Measurements from ENCODE around the gene TRIM14. TPM values are rescaled to one million over a fixed set of nuclear protein-coding genes. Genes with fewer than 3 reads are reported as not detected.
"Not testable (repeated sequence)": the region's sequence is repeated elsewhere in the genome, so short reads cannot be mapped to it uniquely, and the experiment has no call there.

The TRIM14 gene
- total and polyA plus RNA-seq, 4 donors, result 2.5 to 8.1 (median 4.9) TPM

DNA sequence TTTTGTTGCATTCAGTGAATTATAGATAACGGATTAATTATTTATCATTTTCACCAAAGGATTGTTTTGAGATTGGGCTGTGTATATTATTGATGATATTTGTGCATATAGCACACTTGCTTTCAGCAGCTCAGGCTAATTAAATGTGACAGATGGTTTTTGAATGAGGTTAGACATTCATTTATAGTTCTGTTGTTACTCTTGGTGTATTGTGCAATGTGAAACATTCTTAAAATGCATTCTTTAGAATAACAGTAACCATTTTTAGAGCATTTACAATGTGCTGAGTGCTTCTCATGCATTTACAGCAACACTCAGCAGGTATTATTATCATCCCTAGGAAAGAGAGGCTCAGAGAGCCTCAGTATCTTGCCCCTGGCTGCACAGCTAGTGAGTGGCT lies 38.7 kb downstream of the TRIM14 start:
- H3K36me3 ChIP-seq (ENCODE audit: control insufficient read depth, insufficient read depth, low read length), result peaks cover 24% of the 10 kb centered on the region
- WGBS (ENCODE audit: insufficient coverage), result no CpG with 5 or more reads among the region's 1 CpG
- no peak overlapping the region for H3K4me3 ChIP-seq (ENCODE audit: low read depth, low read length)
- no peak for DNase-seq (ENCODE audit: low read depth in 4 of 6, low spot score in 6 of 6)
- H3K9me3 ChIP-seq (ENCODE audit: control insufficient read depth, insufficient read depth, low read length), result no peaks in the 10 kb centered on the region
- H3K27ac ChIP-seq (ENCODE audit: low read depth, low read length), result no peak overlapping the region
- H3K27me3 ChIP-seq (ENCODE audit: control insufficient read depth, insufficient read depth, low read length), result no peaks in the 10 kb centered on the region
- H3K4me1 ChIP-seq (ENCODE audit: control insufficient read depth, insufficient read depth, low read length), result no peaks in the 10 kb centered on the region

DNA sequence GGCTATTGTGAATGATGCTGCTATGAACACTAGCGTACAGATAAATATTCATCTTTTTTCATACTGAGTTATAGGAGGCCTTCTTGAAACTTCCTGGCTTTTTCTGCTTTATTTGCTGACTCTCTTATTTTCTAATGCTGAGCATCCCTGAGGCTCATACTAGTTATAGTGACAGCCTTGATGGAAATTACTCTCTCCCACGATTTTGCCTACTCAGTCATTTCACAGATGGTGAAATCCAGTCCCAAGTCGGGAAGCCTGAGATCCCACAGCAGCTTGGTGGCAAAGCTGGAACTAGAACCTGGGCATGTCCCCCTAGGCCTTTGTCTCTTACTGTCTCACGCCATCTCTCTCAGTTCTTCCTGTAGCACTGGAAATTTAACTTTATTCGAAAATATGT lies 40.1 kb downstream of the TRIM14 start:
- Histone ChIP-seq H3K9me3 (ENCODE audit: control insufficient read depth, insufficient read depth, low read length) (no peaks in the 10 kb centered on the region), H3K27ac (ENCODE audit: low read depth, low read length) (no peak overlapping the region), H3K27me3 (ENCODE audit: control insufficient read depth, insufficient read depth, low read length) (no peaks in the 10 kb centered on the region), H3K4me1 (ENCODE audit: control insufficient read depth, insufficient read depth, low read length) (no peaks in the 10 kb centered on the region), H3K36me3 (ENCODE audit: control insufficient read depth, insufficient read depth, low read length) (peaks cover 24% of the 10 kb centered on the region), H3K4me3 (ENCODE audit: low read depth, low read length) (no peak overlapping the region)
- 65% methylated on average over 2 of the region's 5 CpGs for WGBS (ENCODE audit: insufficient coverage)
- DNase-seq (ENCODE audit: low read depth in 4 of 6, low spot score in 6 of 6), result peak in 1 of 6 donors; percentile 27

DNA sequence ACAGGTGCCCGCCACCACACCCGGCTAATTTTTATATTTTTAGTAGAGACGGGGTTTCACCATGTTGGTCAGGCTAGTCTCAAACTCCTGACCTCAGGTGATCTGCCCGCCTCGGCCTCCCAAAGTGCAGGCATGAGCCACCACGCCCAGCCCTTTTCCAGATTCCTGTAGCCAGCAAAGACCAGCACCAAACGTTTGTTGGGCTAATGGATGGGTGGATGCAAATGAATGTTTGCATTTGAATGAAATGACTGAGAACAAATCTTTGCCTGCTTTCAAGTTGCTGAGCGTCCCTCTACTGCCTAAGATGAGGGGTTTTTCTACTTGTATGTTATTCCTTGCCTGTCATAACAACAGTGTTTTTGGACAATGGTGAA lies 42.5 kb downstream of the TRIM14 start:
- not testable (repeated sequence) for H3K4me3 ChIP-seq (ENCODE audit: low read depth, low read length); H3K4me1 ChIP-seq (ENCODE audit: control insufficient read depth, insufficient read depth, low read length); DNase-seq (ENCODE audit: low read depth in 4 of 6, low spot score in 6 of 6); H3K27ac ChIP-seq (ENCODE audit: low read depth, low read length); H3K9me3 ChIP-seq (ENCODE audit: control insufficient read depth, insufficient read depth, low read length); H3K27me3 ChIP-seq (ENCODE audit: control insufficient read depth, insufficient read depth, low read length)
- WGBS (ENCODE audit: insufficient coverage), result 85% methylated on average over 5 of the region's 8 CpGs
- H3K36me3 ChIP-seq (ENCODE audit: control insufficient read depth, insufficient read depth, low read length), result peaks cover 21% of the 10 kb centered on the region

DNA sequence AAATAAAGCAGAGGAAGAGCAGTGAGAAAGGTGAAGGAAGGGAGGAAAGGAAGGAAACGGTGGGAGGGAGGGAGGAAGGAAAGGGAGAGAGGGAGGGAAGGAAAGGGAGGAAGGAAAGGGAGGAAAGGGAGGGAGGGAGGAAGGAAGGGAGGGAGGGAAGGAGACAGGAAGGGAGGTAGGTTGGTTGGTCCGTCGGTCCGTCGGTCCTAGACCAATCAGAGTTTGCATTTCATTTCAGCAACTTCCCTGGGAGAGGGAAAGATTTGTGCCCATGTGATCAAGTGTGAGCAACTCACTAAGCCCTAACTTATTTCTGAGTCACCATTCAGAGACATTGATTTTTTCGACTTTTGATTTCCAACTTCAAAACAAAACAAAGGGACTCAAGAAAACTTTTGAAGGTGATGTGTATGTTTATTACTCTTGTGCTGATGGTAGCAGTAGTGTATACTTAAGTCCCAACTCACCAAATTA lies 43.7 kb downstream of the TRIM14 start:
- WGBS (ENCODE audit: insufficient coverage), result 78% methylated on average over 1 of the region's 6 CpGs
- no peaks in the 10 kb centered on the region for H3K9me3 ChIP-seq (ENCODE audit: control insufficient read depth, insufficient read depth, low read length)
- peaks cover 12% of the 10 kb centered on the region for H3K36me3 ChIP-seq (ENCODE audit: control insufficient read depth, insufficient read depth, low read length)
- no peaks in the 10 kb centered on the region for H3K4me1 ChIP-seq (ENCODE audit: control insufficient read depth, insufficient read depth, low read length)
- H3K27ac ChIP-seq (ENCODE audit: low read depth, low read length), result no peak overlapping the region
- no peaks in the 10 kb centered on the region for H3K27me3 ChIP-seq (ENCODE audit: control insufficient read depth, insufficient read depth, low read length)
- DNase-seq (ENCODE audit: low read depth in 4 of 6, low spot score in 6 of 6), result no peak
- no peak overlapping the region for H3K4me3 ChIP-seq (ENCODE audit: low read depth, low read length)

DNA sequence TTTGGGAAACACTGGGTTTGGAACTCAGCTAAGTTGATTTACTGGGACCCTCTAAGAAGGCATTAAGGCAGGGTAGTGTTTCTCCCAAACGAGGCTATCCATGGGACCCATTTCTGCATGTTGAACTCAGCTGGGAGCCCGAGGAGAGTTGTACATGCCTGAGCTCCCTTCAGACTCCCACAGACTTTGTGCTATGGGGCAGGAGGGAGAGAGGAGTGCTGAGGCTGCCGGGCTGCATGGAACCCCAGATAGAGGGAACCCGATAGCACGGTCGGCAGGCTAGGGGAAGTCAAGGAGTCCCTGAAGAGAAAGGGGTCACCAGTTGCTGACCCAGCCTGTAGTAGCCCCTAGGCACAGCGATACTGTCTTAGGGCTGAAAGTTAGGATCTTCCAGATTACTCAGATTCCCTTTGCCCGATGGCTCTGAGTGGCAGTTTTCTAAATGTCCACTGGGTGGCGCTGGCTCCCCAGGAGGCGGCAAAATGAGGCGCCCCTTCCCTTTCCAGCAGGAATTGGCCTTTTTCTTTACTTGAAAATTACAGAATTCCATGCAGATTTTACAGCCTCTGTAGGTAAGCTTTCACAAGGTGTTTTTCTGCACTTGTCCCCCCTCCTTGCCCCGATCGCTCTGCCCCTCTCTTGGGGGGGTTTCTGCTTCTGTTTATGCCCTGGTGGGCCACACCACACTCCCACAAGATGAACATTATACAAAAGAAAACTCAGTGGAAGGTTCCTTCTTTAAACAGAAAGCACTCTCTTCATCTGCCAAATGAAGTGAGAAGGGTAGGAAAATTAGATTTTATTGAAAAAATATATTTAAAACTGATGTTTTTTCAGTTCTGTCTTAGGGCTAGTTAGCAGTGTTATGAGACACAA lies 44.7 kb downstream of the TRIM14 start:
- Histone ChIP-seq H3K4me1 (ENCODE audit: control insufficient read depth, insufficient read depth, low read length) (no peaks in the 10 kb centered on the region), H3K4me3 (ENCODE audit: low read depth, low read length) (no peak overlapping the region), H3K36me3 (ENCODE audit: control insufficient read depth, insufficient read depth, low read length) (peaks cover 9% of the 10 kb centered on the region), H3K27me3 (ENCODE audit: control insufficient read depth, insufficient read depth, low read length) (no peaks in the 10 kb centered on the region), H3K9me3 (ENCODE audit: control insufficient read depth, insufficient read depth, low read length) (no peaks in the 10 kb centered on the region), H3K27ac (ENCODE audit: low read depth, low read length) (no peak overlapping the region)
- 19% methylated on average over 10 of the region's 13 CpGs for WGBS (ENCODE audit: insufficient coverage)
- peak in 2 of 6 donors; percentile 72 to 79 for DNase-seq (ENCODE audit: low read depth in 4 of 6, low spot score in 6 of 6)

DNA sequence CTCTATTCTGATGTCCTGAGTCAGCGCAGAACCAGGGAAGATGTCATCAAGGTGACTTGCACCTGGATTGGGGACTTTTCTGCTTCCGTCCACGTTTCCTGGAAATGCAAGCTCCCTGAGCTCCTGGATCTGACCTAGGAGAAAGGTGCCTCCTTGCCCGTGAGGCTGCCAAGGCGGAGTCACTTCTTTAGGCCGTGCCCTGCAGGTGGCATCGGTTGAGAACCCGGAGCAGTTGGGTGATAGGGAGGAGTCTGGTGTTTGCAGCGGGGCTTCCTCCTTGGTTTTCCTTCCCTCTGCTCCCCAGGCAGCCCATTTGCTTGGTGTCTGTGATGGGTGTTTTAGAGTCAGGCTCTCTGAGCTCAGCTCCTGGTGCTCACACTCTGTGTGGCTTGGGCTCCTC lies 47.3 kb downstream of the TRIM14 start:
- H3K27ac ChIP-seq (ENCODE audit: low read depth, low read length), result no peak overlapping the region
- DNase-seq (ENCODE audit: low read depth in 4 of 6, low spot score in 6 of 6), result no peak
- H3K36me3 ChIP-seq (ENCODE audit: control insufficient read depth, insufficient read depth, low read length), result peaks cover 3% of the 10 kb centered on the region
- 89% methylated on average over 9 of the region's 9 CpGs for WGBS (ENCODE audit: insufficient coverage)
- no peak overlapping the region for H3K4me3 ChIP-seq (ENCODE audit: low read depth, low read length)
- no peaks in the 10 kb centered on the region for H3K4me1 ChIP-seq (ENCODE audit: control insufficient read depth, insufficient read depth, low read length)
- H3K9me3 ChIP-seq (ENCODE audit: control insufficient read depth, insufficient read depth, low read length), result no peaks in the 10 kb centered on the region
- no peaks in the 10 kb centered on the region for H3K27me3 ChIP-seq (ENCODE audit: control insufficient read depth, insufficient read depth, low read length)

DNA sequence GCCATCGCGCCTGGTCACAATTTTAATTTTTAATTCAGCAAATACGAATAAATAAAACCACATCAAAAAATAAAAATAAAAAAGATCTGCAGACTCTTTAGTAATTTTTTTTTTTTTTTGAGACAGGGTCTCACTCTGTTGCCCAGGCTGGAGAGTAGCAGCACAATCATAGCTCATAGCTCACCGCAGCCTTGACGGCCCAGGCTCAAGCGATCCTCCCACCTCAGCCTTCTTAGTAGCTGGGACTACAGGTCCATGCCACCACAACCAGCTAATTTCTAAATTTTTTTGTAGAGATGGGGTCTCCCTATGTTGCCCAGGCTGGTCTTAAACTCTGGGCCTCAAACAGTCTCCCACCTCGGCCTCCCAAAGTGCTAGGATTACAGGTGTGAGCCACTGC lies 48.3 kb downstream of the TRIM14 start:
- Histone ChIP-seq H3K4me3 (ENCODE audit: low read depth, low read length) (no peak overlapping the region), H3K9me3 (ENCODE audit: control insufficient read depth, insufficient read depth, low read length) (no peaks in the 10 kb centered on the region), H3K36me3 (ENCODE audit: control insufficient read depth, insufficient read depth, low read length) (peaks cover 3% of the 10 kb centered on the region), H3K27me3 (ENCODE audit: control insufficient read depth, insufficient read depth, low read length) (no peaks in the 10 kb centered on the region), H3K27ac (ENCODE audit: low read depth, low read length) (no peak overlapping the region), H3K4me1 (ENCODE audit: control insufficient read depth, insufficient read depth, low read length) (no peaks in the 10 kb centered on the region)
- DNase-seq (ENCODE audit: low read depth in 4 of 6, low spot score in 6 of 6), result no peak
- 93% methylated on average over 3 of the region's 7 CpGs for WGBS (ENCODE audit: insufficient coverage)

DNA sequence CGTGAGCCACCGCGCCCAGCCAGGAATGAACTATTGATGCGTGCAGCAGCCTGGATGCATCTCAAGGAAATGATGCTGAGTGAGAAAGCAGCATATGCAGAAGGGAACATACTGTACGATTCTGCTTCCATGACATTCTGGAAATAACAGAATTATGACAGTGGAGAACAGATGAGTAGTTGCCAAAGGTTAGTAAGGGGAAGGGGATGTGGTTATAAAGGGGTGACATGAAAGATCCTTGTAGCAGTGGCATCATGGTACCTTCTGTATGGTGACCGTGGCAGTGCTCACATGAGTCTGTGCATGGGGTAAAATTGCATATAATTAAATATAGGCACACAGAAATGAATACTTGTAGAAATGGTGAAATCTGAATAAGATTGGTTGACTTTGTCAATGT lies 49.5 kb downstream of the TRIM14 start:
- Histone ChIP-seq H3K4me3 (ENCODE audit: low read depth, low read length) (no peak overlapping the region), H3K4me1 (ENCODE audit: control insufficient read depth, insufficient read depth, low read length) (no peaks in the 10 kb centered on the region), H3K9me3 (ENCODE audit: control insufficient read depth, insufficient read depth, low read length) (no peaks in the 10 kb centered on the region), H3K27me3 (ENCODE audit: control insufficient read depth, insufficient read depth, low read length) (no peaks in the 10 kb centered on the region), H3K36me3 (ENCODE audit: control insufficient read depth, insufficient read depth, low read length) (peaks cover 7% of the 10 kb centered on the region), H3K27ac (ENCODE audit: low read depth, low read length) (no peak overlapping the region)
- 94% methylated on average over 5 of the region's 6 CpGs for WGBS (ENCODE audit: insufficient coverage)
- no peak for DNase-seq (ENCODE audit: low read depth in 4 of 6, low spot score in 6 of 6)

DNA sequence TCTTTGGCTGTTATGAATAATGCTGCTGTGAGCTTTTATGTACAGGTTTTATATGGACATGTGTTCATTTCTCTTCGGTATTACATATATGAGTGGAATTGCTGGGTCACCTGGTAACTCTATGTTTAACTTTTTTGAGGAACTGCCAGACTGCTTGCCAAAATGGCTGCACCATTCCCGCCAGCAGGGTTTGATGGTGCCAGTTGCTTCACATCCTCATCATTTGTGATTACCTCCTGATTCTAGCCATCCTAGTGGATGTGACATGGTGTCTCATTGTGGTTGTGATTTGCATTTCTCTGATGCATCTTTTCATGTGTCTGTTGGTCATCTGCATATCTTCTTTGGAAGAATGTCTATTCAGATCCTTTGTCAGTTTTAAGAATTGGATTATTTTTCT lies 51.8 kb downstream of the TRIM14 start:
- no CpG with 5 or more reads among the region's 2 CpGs for WGBS (ENCODE audit: insufficient coverage)
- Histone ChIP-seq H3K36me3 (ENCODE audit: control insufficient read depth, insufficient read depth, low read length) (peaks cover 21% of the 10 kb centered on the region), H3K4me3 (ENCODE audit: low read depth, low read length) (no peak overlapping the region)

DNA sequence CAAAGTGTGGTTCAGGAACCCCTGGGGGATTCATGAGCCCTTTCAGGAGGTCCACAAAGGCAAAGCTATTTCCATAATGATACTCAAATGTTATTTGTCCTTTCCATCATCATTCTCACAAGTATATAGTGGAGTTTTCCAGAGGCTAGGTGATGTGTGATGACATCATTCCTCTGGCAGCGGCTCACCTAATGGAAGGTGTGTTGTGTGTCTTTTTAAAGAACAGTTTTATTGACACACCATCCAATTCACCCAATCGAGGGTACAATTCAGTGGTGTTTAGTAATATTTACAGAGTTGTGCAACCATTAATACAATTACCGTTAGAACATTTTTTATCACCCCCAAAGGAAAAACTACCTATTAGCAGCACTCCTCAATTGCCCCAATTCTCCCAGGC lies 52.8 kb downstream of the TRIM14 start:
- H3K9me3 ChIP-seq (ENCODE audit: control insufficient read depth, insufficient read depth, low read length), result no peaks in the 10 kb centered on the region
- WGBS (ENCODE audit: insufficient coverage), result 60% methylated on average over 1 of the region's 3 CpGs
- H3K4me3 ChIP-seq (ENCODE audit: low read depth, low read length), result no peak overlapping the region
- H3K27me3 ChIP-seq (ENCODE audit: control insufficient read depth, insufficient read depth, low read length), result no peaks in the 10 kb centered on the region
- no peak for DNase-seq (ENCODE audit: low read depth in 4 of 6, low spot score in 6 of 6)
- no peaks in the 10 kb centered on the region for H3K4me1 ChIP-seq (ENCODE audit: control insufficient read depth, insufficient read depth, low read length)
- no peak overlapping the region for H3K27ac ChIP-seq (ENCODE audit: low read depth, low read length)
- H3K36me3 ChIP-seq (ENCODE audit: control insufficient read depth, insufficient read depth, low read length), result peaks cover 25% of the 10 kb centered on the region

More for the DNA sequence above, 51.8 kb downstream of the TRIM14 start:
- DNase-seq (ENCODE audit: low read depth in 4 of 6, low spot score in 6 of 6), result no peak
- no peaks in the 10 kb centered on the region for H3K4me1 ChIP-seq (ENCODE audit: control insufficient read depth, insufficient read depth, low read length)
- H3K27me3 ChIP-seq (ENCODE audit: control insufficient read depth, insufficient read depth, low read length), result no peaks in the 10 kb centered on the region
- no peak overlapping the region for H3K27ac ChIP-seq (ENCODE audit: low read depth, low read length)
- H3K9me3 ChIP-seq (ENCODE audit: control insufficient read depth, insufficient read depth, low read length), result no peaks in the 10 kb centered on the region
